MM.1S (cell line): ENCODE data around the gene CHTF18.

ENCODE experiments used
- DNase-seq: peaks from one replicate; pipeline ENCODE4 v3.0.0-alpha.2; 2015
- H2AFZ ChIP-seq: fragments of 300-600 bp; sonication (generic); 2 replicates; pipeline ENCODE4 v1.6.0; 2016; ENCODE audit warnings: antibody characterized with exemption, low read length
- H3F3A ChIP-seq: fragments of 300-600 bp; sonication (generic); 2 replicates; pipeline ENCODE4 v1.6.1; 2016; ENCODE audit warnings: mild to moderate bottlenecking, antibody characterized with exemption, low read length, moderate library complexity, mixed read lengths; ENCODE audit not compliant: insufficient read depth
- H3K27ac ChIP-seq: fragments of 300-600 bp; sonication (generic); 2 replicates; pipeline ENCODE4 v1.5.1; 2016; ENCODE audit warnings: mild to moderate bottlenecking, low read length
- H3K27me3 ChIP-seq: fragments of 300-600 bp; sonication (generic); replicated peaks from 2 replicates; pipeline ENCODE4 v1.6.0; 2016; ENCODE audit warnings: low read length; ENCODE audit not compliant: insufficient read depth
- H3K36me3 ChIP-seq: fragments of 300-600 bp; sonication (generic); replicated peaks from 2 replicates; pipeline ENCODE4 v1.6.1; 2016; ENCODE audit warnings: mild to moderate bottlenecking, low read length, mixed read lengths; ENCODE audit not compliant: insufficient read depth
- H3K4me1 ChIP-seq: fragments of 300-600 bp; sonication (generic); 2 replicates; pipeline ENCODE4 v1.6.1; 2016; ENCODE audit warnings: low read length, mixed read lengths
- H3K4me2 ChIP-seq: fragments of 300-600 bp; sonication (generic); 2 replicates; pipeline ENCODE4 v1.6.0; 2016; ENCODE audit warnings: low read depth, low read length
- H3K4me3 ChIP-seq: fragments of 300-600 bp; sonication (generic); 2 replicates; pipeline ENCODE4 v1.5.1; 2016; ENCODE audit warnings: low read length, mixed read lengths
- H3K79me2 ChIP-seq: fragments of 300-600 bp; sonication (generic); 2 replicates; pipeline ENCODE4 v1.6.1; 2016; ENCODE audit warnings: mixed run types, low read length, mixed read lengths
- H3K9ac ChIP-seq: fragments of 300-600 bp; sonication (generic); 2 replicates; pipeline ENCODE4 v1.6.1; 2016; ENCODE audit warnings: low read length, mixed read lengths
- H3K9me2 ChIP-seq: fragments of 300-600 bp; sonication (generic); replicated peaks from 2 replicates; pipeline ENCODE4 v1.6.1; 2016; ENCODE audit warnings: mild to moderate bottlenecking, low read length, mixed read lengths; ENCODE audit not compliant: insufficient read depth
- H3K9me3 ChIP-seq: fragments of 300-600 bp; sonication (generic); replicated peaks from 2 replicates; pipeline ENCODE4 v1.6.1; 2016; ENCODE audit warnings: mild to moderate bottlenecking, low read length, mixed read lengths; ENCODE audit not compliant: insufficient read depth
- H4K20me1 ChIP-seq: fragments of 300-600 bp; sonication (generic); 2 replicates; pipeline ENCODE4 v1.6.1; 2016; ENCODE audit warnings: mild to moderate bottlenecking, low read length, moderate library complexity, mixed read lengths; ENCODE audit not compliant: insufficient read depth
- CTCF ChIP-seq: fragments of 300-600 bp; sonication (generic); IDR thresholded peaks from 2 replicates; pipeline ENCODE4 v1.5.1; 2016; ENCODE audit warnings: antibody characterized with exemption, low read length, mixed read lengths
- EZH2 ChIP-seq: fragments of 300-600 bp; sonication (generic); optimal IDR thresholded peaks from 2 replicates; pipeline ENCODE3; 2017; ENCODE audit warnings: low read depth, mild to moderate bottlenecking, antibody characterized with exemption, low read length, mixed read lengths
- EZH2phosphoT487 ChIP-seq: fragments of 300-600 bp; sonication (generic); IDR thresholded peaks from 2 replicates; pipeline ENCODE4 v1.6.1; 2018; ENCODE audit warnings: antibody characterized with exemption, low read length

Gene CHTF18

GRCh38 chr16:790086-790485 is 1.7 kb downstream of the CHTF18 start:
- 0 out of 2 replicates have a peak, but pooled peaks cover 9% of the 10 kb centered on the region for H3K4me1 ChIP-seq
- no peaks in the 10 kb centered on the region; the same call in 1 of the 2 replicates for H3K36me3 ChIP-seq
- no peaks in the 10 kb centered on the region for H3K9me3 ChIP-seq
- no peaks in the 10 kb centered on the region for H3F3A ChIP-seq
- no peak overlapping the region for H3K4me3 ChIP-seq
- no peaks in the 10 kb centered on the region for H3K27me3 ChIP-seq
- no peak overlapping the region for H2AFZ ChIP-seq
- TF ChIP-seq EZH2phosphoT487, result no peak
- TF ChIP-seq EZH2, result no peak
- no peak for TF ChIP-seq CTCF
- H3K4me2 ChIP-seq, result no peak overlapping the region
- H3K79me2 ChIP-seq, result peaks cover 33% of the 10 kb centered on the region
- H3K27ac ChIP-seq, result no peak overlapping the region
- H3K9ac ChIP-seq, result no peak overlapping the region
- H4K20me1 ChIP-seq, result no peaks in the 10 kb centered on the region; the same call in 1 of the 2 replicates
- no peak for DNase-seq
- H3K9me2 ChIP-seq, result no peaks in the 10 kb centered on the region

- Histone ChIP-seq H3K9me2 (no peaks in the 10 kb centered on the region), H3K27me3 (no peaks in the 10 kb centered on the region), H4K20me1 (no peaks in the 10 kb centered on the region), H3F3A (no peaks in the 10 kb centered on the region), H3K9me3 (no peaks in the 10 kb centered on the region), H3K4me2 (no peak overlapping the region), H3K36me3 (no peaks in the 10 kb centered on the region; the same call in 1 of the 2 replicates), H3K9ac (no peak overlapping the region), H3K27ac (no peak overlapping the region), H3K4me1 (0 out of 2 replicates have a peak, but pooled peaks cover 9% of the 10 kb centered on the region), H2AFZ (no peak overlapping the region), H3K4me3 (no peak overlapping the region), H3K79me2 (peaks cover 33% of the 10 kb centered on the region)
- DNase-seq, result no peak
- no peak for TF ChIP-seq CTCF
- TF ChIP-seq EZH2phosphoT487, result no peak
- TF ChIP-seq EZH2, result no peak
These were observed 2.7 kb downstream of the CHTF18 start for GRCh38 chr16:791131-791530.

GRCh38 chr16:792221-792995 is 4.0 kb downstream of the CHTF18 start:
- H3K27ac ChIP-seq, result no peak overlapping the region
- no peak overlapping the region for H2AFZ ChIP-seq
- peak; percentile 1 for DNase-seq
- no peak overlapping the region for H3K9ac ChIP-seq
- H3K9me2 ChIP-seq, result no peaks in the 10 kb centered on the region
- 0 out of 2 replicates have a peak, but pooled peaks cover 4% of the 10 kb centered on the region for H3K4me1 ChIP-seq
- no peaks in the 10 kb centered on the region; the same call in 1 of the 2 replicates for H3K36me3 ChIP-seq
- TF ChIP-seq EZH2phosphoT487 (no peak), CTCF (no peak), EZH2 (no peak)
- H3K4me2 ChIP-seq, result no peak overlapping the region
- H3K9me3 ChIP-seq, result no peaks in the 10 kb centered on the region
- no peaks in the 10 kb centered on the region for H3K27me3 ChIP-seq
- H3K4me3 ChIP-seq, result no peak overlapping the region
- no peaks in the 10 kb centered on the region for H4K20me1 ChIP-seq
- no peaks in the 10 kb centered on the region for H3F3A ChIP-seq
- H3K79me2 ChIP-seq, result peaks cover 24% of the 10 kb centered on the region
